PC-3 (cell line): Measurements from ENCODE around the gene SH3PXD2B.
"Not testable (repeated sequence)": the region's sequence is repeated elsewhere in the genome, so short reads cannot be mapped to it uniquely, and the experiment has no call there.

ENCODE experiments used
- EZH2 ChIP-seq: fragments of 300-600 bp; sonication (generic); IDR thresholded peaks from one replicate; pipeline ENCODE4 v1.6.1; 2017; ENCODE audit warnings: antibody characterized with exemption, mild to moderate bottlenecking, low read length; ENCODE audit not compliant: unreplicated experiment
- TF ChIP-seq, protein P1 (sequence below): fragments of 300-600 bp; sonication (generic); conservative IDR thresholded peaks from 2 replicates; pipeline ENCODE4 v1.5.1; 2017; ENCODE audit warnings: antibody characterized with exemption, low read depth, mild to moderate bottlenecking, low read length

DNA sequence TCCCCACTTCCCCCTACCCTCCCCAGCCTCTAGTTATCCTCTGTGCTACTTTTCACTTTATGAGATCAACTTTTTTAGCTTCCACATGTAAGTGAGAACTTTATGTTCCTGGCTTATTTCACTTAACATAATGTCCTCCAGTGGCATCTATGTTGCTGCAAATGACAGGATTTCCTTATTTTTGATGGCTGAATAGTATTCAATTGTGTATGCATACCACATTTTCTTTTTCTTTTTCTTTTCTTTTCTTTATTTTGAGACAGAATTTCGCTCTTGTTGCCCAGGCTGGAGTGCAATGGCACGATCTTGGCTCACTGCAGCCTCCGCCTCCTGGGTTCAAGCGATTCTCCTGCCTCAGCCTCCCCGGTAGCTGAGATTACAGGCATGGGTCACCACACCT lies 44.8 kb downstream of the SH3PXD2B start:
- TF ChIP-seq, protein P1, sequence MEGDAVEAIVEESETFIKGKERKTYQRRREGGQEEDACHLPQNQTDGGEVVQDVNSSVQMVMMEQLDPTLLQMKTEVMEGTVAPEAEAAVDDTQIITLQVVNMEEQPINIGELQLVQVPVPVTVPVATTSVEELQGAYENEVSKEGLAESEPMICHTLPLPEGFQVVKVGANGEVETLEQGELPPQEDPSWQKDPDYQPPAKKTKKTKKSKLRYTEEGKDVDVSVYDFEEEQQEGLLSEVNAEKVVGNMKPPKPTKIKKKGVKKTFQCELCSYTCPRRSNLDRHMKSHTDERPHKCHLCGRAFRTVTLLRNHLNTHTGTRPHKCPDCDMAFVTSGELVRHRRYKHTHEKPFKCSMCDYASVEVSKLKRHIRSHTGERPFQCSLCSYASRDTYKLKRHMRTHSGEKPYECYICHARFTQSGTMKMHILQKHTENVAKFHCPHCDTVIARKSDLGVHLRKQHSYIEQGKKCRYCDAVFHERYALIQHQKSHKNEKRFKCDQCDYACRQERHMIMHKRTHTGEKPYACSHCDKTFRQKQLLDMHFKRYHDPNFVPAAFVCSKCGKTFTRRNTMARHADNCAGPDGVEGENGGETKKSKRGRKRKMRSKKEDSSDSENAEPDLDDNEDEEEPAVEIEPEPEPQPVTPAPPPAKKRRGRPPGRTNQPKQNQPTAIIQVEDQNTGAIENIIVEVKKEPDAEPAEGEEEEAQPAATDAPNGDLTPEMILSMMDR, result not testable (repeated sequence)
- not testable (repeated sequence) for TF ChIP-seq EZH2
